Endodermal cell (in vitro differentiated cells): ENCODE results near the gene BNC2. TPM values are rescaled to one million over a fixed set of nuclear protein-coding genes. Genes with fewer than 3 reads are reported as not detected.

Experiments
- DNase-seq: peaks from one replicate; pipeline ENCODE4 v3.0.0-alpha.2; 2017
- H3K27ac ChIP-seq: 2 replicates; pipeline ENCODE4 v1.5.1; 2013; ENCODE audit warnings: mild to moderate bottlenecking, low read depth, low read length, moderate library complexity
- H3K27me3 ChIP-seq: 2 replicates; pipeline ENCODE4 v1.6.1; 2013; ENCODE audit warnings: mild to moderate bottlenecking, low read length, moderate library complexity; ENCODE audit not compliant: insufficient read depth, control insufficient read depth, poor library complexity, severe bottlenecking
- H3K36me3 ChIP-seq: 2 replicates; pipeline ENCODE4 v1.7.0; 2013; ENCODE audit warnings: mild to moderate bottlenecking, low read length, moderate library complexity; ENCODE audit not compliant: control insufficient read depth, insufficient read depth
- H3K4me1 ChIP-seq: one replicate; pipeline ENCODE4 v1.7.0; 2013; ENCODE audit warnings: low read length; ENCODE audit not compliant: control insufficient read depth, insufficient read depth
- H3K4me3 ChIP-seq: 2 replicates; pipeline ENCODE4 v1.5.1; 2013; ENCODE audit warnings: mild to moderate bottlenecking, low read length, moderate library complexity
- H3K9ac ChIP-seq: 2 replicates; pipeline ENCODE4 v1.6.1; 2013; ENCODE audit warnings: mild to moderate bottlenecking, low read length, moderate library complexity; ENCODE audit not compliant: poor library complexity, severe bottlenecking; ENCODE audit errors: extremely low read depth
- H3K9me3 ChIP-seq: 2 replicates; pipeline ENCODE4 v1.6.1; 2013; ENCODE audit warnings: mild to moderate bottlenecking, low read length, moderate library complexity; ENCODE audit not compliant: control insufficient read depth
- H3K27ac Mint-ChIP-seq: 2 replicates; pipeline ENCODE4 v1.8.0; 2020; ENCODE audit warnings: mixed read lengths
- H3K27me3 Mint-ChIP-seq: 2 replicates; pipeline ENCODE4 v1.8.0; 2021; ENCODE audit warnings: mild to moderate bottlenecking, mixed read lengths; ENCODE audit not compliant: insufficient read depth
- H3K36me3 Mint-ChIP-seq: 2 replicates; pipeline ENCODE4 v1.8.0; 2020; ENCODE audit warnings: low read depth, mixed read lengths
- H3K4me1 Mint-ChIP-seq: 2 replicates; pipeline ENCODE4 v1.8.0; 2020; ENCODE audit warnings: mixed read lengths
- H3K4me3 Mint-ChIP-seq: 2 replicates; pipeline ENCODE4 v1.8.0; 2020; ENCODE audit warnings: mild to moderate bottlenecking, moderate library complexity, mixed read lengths
- H3K9me3 Mint-ChIP-seq: 2 replicates; pipeline ENCODE4 v1.8.0; 2020; ENCODE audit warnings: mild to moderate bottlenecking, mixed read lengths
- WGBS, 2 experiments: methylation state at CpG; one replicate each; pipeline versions ENCODE4 v1.1.5 to v1.1.7; 2013; ENCODE audit warnings: missing lambda C conversion rate in 2 of 2, mixed read lengths in 1 of 2; ENCODE audit not compliant: insufficient coverage in 1 of 2, insufficient read length in 1 of 2; 5-methylcytosine and 5-hydroxymethylcytosine counted together
- total RNA-seq, 2 donors: library from RNA; stranded (reverse); fragmentation: NEBNext Ultra II Directional in 1 of 2; extraction: Animal tissue kit (Norgen Biotek cat#: 25700) in 1 of 2; gene quantifications; 2 replicates in 1 of 2; 3 replicates in 1 of 2; pipeline ENCODE4 v1.2.1, GENCODE V29; 2021
- TF ChIP-seq, protein P1 (sequence below): fragments of 200-600 bp; sonication (generic); conservative IDR thresholded peaks from 2 replicates; pipeline ENCODE4 v1.5.0; 2021; ENCODE audit warnings: antibody characterized with exemption, mild to moderate bottlenecking

The BNC2 gene
- total RNA-seq, 2 donors from 2014 or later = 3.0 to 10.5 TPM

DNA sequence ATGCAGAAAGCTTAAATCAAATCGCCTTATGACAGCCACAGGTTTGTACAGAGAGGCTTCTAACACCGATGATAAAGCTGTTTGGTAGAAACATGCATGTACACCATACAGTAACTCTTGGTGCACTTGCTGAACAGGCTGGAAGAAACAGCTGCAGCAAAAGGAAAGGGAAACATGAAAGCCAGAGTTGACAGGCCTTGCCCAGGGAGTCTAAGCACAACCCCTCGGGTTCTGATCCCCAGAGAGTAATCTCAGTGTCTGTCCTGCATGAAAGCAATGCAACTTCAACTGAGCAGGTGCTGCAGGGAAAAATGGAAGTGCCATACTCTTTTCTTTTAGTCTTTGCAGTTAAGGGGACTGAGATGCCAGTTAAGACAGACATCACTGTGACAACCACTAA, 419.9 kb downstream of the BNC2 start:
- no peak overlapping the region for H3K4me3 Mint-ChIP-seq
- no peak overlapping the region for H3K27ac Mint-ChIP-seq
- H3K4me1 ChIP-seq = no peaks in the 10 kb centered on the region
- no peak overlapping the region for H3K4me3 ChIP-seq
- WGBS, 2 experiments = 94 to 96% methylated on average over 3 of the region's 3 CpGs
- peaks cover 12% of the 10 kb centered on the region for H3K4me1 Mint-ChIP-seq
- no peaks in the 10 kb centered on the region for H3K36me3 Mint-ChIP-seq
- no peaks in the 10 kb centered on the region for H3K27me3 ChIP-seq
- no peak overlapping the region for H3K27ac ChIP-seq
- no peaks in the 10 kb centered on the region for H3K27me3 Mint-ChIP-seq
- H3K9ac ChIP-seq = no peak overlapping the region
- DNase-seq = no peak
- TF ChIP-seq, protein P1, sequence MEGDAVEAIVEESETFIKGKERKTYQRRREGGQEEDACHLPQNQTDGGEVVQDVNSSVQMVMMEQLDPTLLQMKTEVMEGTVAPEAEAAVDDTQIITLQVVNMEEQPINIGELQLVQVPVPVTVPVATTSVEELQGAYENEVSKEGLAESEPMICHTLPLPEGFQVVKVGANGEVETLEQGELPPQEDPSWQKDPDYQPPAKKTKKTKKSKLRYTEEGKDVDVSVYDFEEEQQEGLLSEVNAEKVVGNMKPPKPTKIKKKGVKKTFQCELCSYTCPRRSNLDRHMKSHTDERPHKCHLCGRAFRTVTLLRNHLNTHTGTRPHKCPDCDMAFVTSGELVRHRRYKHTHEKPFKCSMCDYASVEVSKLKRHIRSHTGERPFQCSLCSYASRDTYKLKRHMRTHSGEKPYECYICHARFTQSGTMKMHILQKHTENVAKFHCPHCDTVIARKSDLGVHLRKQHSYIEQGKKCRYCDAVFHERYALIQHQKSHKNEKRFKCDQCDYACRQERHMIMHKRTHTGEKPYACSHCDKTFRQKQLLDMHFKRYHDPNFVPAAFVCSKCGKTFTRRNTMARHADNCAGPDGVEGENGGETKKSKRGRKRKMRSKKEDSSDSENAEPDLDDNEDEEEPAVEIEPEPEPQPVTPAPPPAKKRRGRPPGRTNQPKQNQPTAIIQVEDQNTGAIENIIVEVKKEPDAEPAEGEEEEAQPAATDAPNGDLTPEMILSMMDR = no peak
- H3K9me3 ChIP-seq = no peaks in the 10 kb centered on the region
- no peaks in the 10 kb centered on the region for H3K36me3 ChIP-seq
- no peaks in the 10 kb centered on the region for H3K9me3 Mint-ChIP-seq

DNA sequence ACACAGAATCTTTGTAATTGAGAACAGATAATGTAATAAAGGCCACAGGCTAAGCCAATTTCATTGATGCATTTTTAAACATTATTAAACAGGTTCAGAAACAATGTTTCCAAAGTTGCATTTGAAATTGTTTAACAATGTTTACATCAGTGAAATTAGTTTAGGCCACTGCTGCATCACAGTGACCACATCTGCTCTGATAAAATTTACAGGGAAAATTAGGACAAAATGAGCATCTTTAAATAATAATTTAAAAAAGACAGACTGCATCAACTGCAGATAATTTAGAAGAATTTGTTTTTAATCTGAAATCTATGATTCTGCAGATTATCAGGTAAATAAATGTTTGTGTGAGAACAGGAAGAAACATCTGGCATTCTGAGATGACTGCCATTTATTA, 420.4 kb downstream of the BNC2 start:
- Mint-ChIP-seq H3K4me1 (peaks cover 12% of the 10 kb centered on the region), H3K27me3 (no peaks in the 10 kb centered on the region), H3K9me3 (no peaks in the 10 kb centered on the region), H3K27ac (no peak overlapping the region), H3K4me3 (no peak overlapping the region), H3K36me3 (no peaks in the 10 kb centered on the region)
- H3K9ac ChIP-seq = no peak overlapping the region
- H3K27ac ChIP-seq = no peak overlapping the region
- no peaks in the 10 kb centered on the region for H3K36me3 ChIP-seq
- H3K4me1 ChIP-seq = no peaks in the 10 kb centered on the region
- no peak overlapping the region for H3K4me3 ChIP-seq
- no peak for DNase-seq
- H3K9me3 ChIP-seq = no peaks in the 10 kb centered on the region
- TF ChIP-seq, protein P1 = no peak
- no peaks in the 10 kb centered on the region for H3K27me3 ChIP-seq

DNA sequence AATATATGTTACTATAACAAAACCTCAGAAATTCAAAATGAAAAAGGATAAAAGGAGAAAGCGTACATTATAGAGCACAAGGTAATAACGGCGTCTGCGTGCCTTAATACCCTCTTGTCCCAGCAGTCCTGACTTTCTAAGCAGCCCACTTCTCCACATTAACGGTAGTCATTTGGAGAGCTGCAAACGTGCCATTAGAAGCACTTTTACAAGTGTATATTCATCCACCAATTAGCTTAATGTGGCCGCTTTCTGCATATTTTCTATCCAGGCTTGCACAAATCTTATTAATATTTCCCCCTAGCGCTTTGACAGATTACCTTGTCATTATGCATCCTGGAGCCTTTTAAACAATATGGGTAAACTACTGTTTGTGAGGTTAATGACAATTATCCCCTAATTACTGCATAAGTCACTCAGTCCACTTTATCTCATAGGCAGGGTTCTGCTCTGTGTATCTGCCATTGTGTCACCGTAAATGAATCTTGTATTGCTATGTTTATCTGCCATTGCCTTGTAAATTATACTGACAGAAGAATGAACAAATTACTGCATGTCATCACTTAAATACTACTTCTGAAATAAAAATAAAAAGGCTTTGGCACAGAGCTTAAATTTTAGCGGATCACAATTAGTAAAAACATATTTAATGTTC, 421.3 kb downstream of the BNC2 start:
- H3K9me3 Mint-ChIP-seq = no peaks in the 10 kb centered on the region
- no peaks in the 10 kb centered on the region for H3K36me3 ChIP-seq
- no peak overlapping the region for H3K27ac Mint-ChIP-seq

More for the DNA sequence above, 421.3 kb downstream of the BNC2 start:
- no peaks in the 10 kb centered on the region for H3K27me3 ChIP-seq
- Mint-ChIP-seq H3K27me3 (no peaks in the 10 kb centered on the region), H3K4me3 (no peak overlapping the region), H3K36me3 (no peaks in the 10 kb centered on the region), H3K4me1 (peaks cover 12% of the 10 kb centered on the region)
- H3K27ac ChIP-seq = no peak overlapping the region
- H3K4me3 ChIP-seq = no peak overlapping the region
- DNase-seq = no peak
- no peaks in the 10 kb centered on the region for H3K9me3 ChIP-seq
- H3K4me1 ChIP-seq = no peaks in the 10 kb centered on the region
- no peak overlapping the region for H3K9ac ChIP-seq
- TF ChIP-seq, protein P1 = no peak
- WGBS, 2 experiments = 88 to 93% methylated on average over 7 to 10 of the region's 10 CpGs
